HepG2 (cell line): ENCODE measurements around the gene ALB. TPM values are rescaled to one million over a fixed set of nuclear protein-coding genes. Genes with fewer than 3 reads are reported as not detected.

Experiments used
- AFF4 ChIP-seq: sonication (generic); formaldehyde crosslinking; IDR thresholded peaks from 2 replicates; pipeline ENCODE4 v1.4.0; 2020; ENCODE audit warnings: missing genetic modification reagents
- ATF6 ChIP-seq: sonication (generic); formaldehyde crosslinking; conservative IDR thresholded peaks from 2 replicates; pipeline ENCODE4 v1.4.0; 2020; ENCODE audit warnings: missing genetic modification reagents
- DZIP1 ChIP-seq: sonication (generic); formaldehyde crosslinking; IDR thresholded peaks from 2 replicates; pipeline ENCODE4 v1.5.0; 2020; ENCODE audit warnings: mild to moderate bottlenecking, missing genetic modification reagents
- NR2C2 ChIP-seq: sonication (generic); formaldehyde crosslinking; IDR thresholded peaks from 2 replicates; pipeline ENCODE4 v1.4.0; 2020; ENCODE audit warnings: missing genetic modification reagents, mild to moderate bottlenecking, moderate library complexity, borderline replicate concordance
- ZBTB7A ChIP-seq: sonication (generic); formaldehyde crosslinking; IDR thresholded peaks from 2 replicates; pipeline ENCODE4 v1.8.0; 2022; ENCODE audit warnings: mild to moderate bottlenecking, missing genetic modification reagents
- ZNF567 ChIP-seq: sonication (generic); formaldehyde crosslinking; IDR thresholded peaks from 2 replicates; pipeline ENCODE4 v1.8.1; 2023; ENCODE audit warnings: mild to moderate bottlenecking, missing genetic modification reagents, borderline replicate concordance
- polyA plus RNA-seq, 8 experiments: library from polyadenylated mRNA; depleted of rRNA in 3 of 8; stranded (reverse) in 7 of 8; unstranded in 1 of 8; fragments of >200 nt; fragmentation: Illumina TruSeq in 4 of 8; extraction: Trizol in 4 of 8; gene quantifications; 2 replicates each; pipeline versions ENCODE4 v1.2.1 to v1.2.3, GENCODE V29; 2011 to 2016; ENCODE audit warnings: low read depth in 4 of 8, missing spikeins in 1 of 8, mixed read lengths in 1 of 8; ENCODE audit not compliant: insufficient read depth in 1 of 8
- total RNA-seq, 5 experiments: library from RNA; depleted of rRNA; stranded (reverse); fragments of >200 nt; fragmentation: Illumina TruSeq; extraction: Trizol; gene quantifications; 2 replicates each; pipeline ENCODE4 v1.2.3, GENCODE V29; 2016; ENCODE audit warnings: low read depth in 1 of 5

ALB gene
- total and polyA plus RNA-seq, 2 of the 13 experiments (the other 11 are each of a cell fraction or from before 2014, with no cell fraction given), result 22,259 to 22,625 TPM

- TF ChIP-seq AFF4 (CRISPR knock-in tag), result peak; percentile 38
- no peak for TF ChIP-seq ZNF567 (CRISPR knock-in tag)
- no peak for TF ChIP-seq NR2C2 (CRISPR knock-in tag)
- TF ChIP-seq ATF6, result no peak
- TF ChIP-seq ZBTB7A (CRISPR knock-in tag), result no peak
- no peak for TF ChIP-seq DZIP1 (CRISPR knock-in tag)
- TF ChIP-seq, all 625 proteins: peak for 30
Measured at GRCh38 chr4:73451981-73452747, 48.1 kb downstream of the ALB start (continued).
